ENCODE measurements around the gene VAMP2.
A peak's percentile ranks its signal among the peaks of the same experiment; 100 is the strongest.

Gene VAMP2

DNA sequence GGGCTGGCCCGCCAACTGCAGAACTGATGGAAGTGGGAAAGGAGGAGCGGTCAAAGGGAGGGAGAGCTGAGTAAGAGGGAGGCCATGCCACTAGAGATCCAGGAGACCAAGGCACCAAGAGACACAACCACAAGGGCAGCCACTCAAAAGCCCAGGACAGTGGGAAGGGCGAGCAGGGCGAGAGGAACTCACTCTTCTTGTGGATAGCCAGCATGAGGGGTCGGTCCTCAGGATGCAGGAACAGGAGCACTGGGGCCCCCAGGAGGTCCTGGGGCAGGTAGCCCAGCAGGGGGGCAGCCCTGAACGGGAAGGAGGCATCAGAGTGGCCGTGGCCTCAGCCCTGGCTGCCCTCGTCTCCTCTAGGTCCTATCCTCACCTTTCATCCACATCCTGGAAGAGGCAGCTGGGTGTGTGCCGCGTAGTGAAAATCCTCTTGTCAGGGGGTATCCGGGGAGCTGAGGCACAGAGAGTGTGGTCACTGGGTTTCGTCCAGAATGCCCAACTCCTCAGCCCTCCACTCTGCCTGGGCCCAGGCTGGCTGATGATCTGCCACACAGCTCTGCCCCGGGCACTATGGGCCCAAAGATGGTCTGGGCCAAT is 14.8 kb downstream of the VAMP2 start:
- ATAC-seq (replicated peaks) = no peak
- Mint-ChIP-seq H3K4me3 (peak overlapping the region in 1 of 2 donors; percentile 74), H3K36me3 (ENCODE audit: insufficient read depth) (no peaks in the 10 kb centered on the region), H3K4me1 (ENCODE audit: low read depth in 2 of 2) (peaks cover 19 to 52% of the 10 kb centered on the region in 2 donors), H3K27me3 (no peaks in the 10 kb centered on the region), H3K9me3 (no peaks in the 10 kb centered on the region), H3K27ac (peak overlapping the region in 1 of 2 donors; percentile 79)
- DNase-seq = no peak

DNA sequence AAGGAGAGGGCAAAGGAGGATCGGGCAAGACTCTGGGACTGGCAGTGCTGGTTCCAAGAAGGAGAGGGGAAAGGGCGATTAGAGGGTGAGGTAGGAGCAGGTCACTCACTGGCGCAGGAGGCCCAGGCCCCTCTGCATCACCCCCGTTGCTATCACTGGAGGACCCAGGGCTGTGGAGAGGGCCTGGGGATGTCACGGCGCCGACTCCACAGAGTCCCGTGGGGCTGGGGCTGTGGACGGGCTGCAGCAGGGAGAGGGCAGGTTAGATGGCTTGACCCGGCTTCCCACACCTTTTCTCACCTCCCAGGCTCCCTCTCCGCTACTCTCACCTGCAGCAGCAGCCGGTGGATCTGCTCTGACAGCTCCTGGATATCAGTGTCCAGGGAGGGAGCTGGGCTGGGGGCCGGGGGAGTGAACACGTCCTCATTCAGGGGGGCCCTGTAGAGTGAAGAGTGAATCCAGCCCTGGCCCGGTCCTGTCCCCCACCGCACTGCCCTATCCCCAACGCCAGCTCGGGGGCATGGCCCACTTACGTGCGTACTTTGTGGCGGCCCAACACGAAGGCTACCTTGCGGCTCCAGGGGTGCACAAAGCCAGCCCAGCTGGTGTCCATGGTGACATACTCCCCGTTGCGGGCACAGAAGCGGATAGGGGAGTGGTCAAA is 15.5 kb downstream of the VAMP2 start:
- peak overlapping the region in 1 of 2 donors; percentile 84 for H3K27ac Mint-ChIP-seq
- no peaks in the 10 kb centered on the region for H3K27me3 Mint-ChIP-seq
- peaks cover 19 to 46% of the 10 kb centered on the region in 2 donors for H3K4me1 Mint-ChIP-seq (ENCODE audit: low read depth in 2 of 2)
- no peaks in the 10 kb centered on the region for H3K9me3 Mint-ChIP-seq
- ATAC-seq (replicated peaks) (no peak), DNase-seq (no peak)
- no peaks in the 10 kb centered on the region for H3K36me3 Mint-ChIP-seq (ENCODE audit: insufficient read depth)
- peak overlapping the region in 1 of 2 donors; percentile 74 for H3K4me3 Mint-ChIP-seq

DNA sequence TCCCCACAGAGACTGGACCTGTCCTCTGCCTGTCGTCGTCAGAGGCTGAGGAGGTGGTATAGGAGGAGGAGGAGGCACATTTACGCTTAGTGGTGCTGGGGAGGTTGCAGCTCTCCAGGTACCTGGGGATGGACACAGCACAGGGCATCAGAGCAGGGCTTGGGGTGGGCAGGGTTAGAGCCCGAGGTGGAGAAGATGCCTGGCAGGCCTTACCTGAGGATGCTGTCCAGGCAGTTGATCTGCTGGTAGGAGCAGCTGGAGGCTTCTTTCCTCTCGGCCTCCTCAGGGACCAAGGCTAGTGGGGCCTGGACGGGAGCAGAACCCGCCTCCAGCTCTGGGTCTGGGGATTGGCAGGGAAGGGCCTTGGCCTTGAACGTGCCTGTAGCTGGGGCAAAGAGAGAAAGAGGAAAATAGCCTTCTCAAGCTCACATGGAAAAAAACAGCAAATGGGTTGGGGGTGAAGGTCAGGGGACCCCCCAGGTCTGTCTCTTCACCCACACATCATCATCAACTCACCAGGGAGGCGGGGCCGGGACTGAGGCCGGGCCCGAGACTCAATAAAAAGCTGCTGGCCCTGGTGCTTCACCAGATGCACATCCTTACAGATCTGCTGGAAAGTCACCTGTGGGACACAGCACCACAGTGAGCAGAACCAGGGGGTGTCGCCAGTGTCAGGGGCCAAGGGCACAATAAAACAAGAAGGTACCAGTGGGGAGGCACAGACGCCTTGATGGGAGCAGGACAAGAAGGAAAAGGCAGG is 16.2 kb downstream of the VAMP2 start:
- ATAC-seq (replicated peaks) (no peak), DNase-seq (peak in 1 of 3 experiments; percentile 9)
- H3K27me3 Mint-ChIP-seq = no peaks in the 10 kb centered on the region
- no peaks in the 10 kb centered on the region for H3K9me3 Mint-ChIP-seq
- H3K4me3 Mint-ChIP-seq = peak overlapping the region in 1 of 2 donors; percentile 74
- H3K27ac Mint-ChIP-seq = peak overlapping the region in 1 of 2 donors; percentile 84
- no peaks in the 10 kb centered on the region for H3K36me3 Mint-ChIP-seq (ENCODE audit: insufficient read depth)
- H3K4me1 Mint-ChIP-seq (ENCODE audit: low read depth in 2 of 2) = peaks cover 14 to 42% of the 10 kb centered on the region in 2 donors

DNA sequence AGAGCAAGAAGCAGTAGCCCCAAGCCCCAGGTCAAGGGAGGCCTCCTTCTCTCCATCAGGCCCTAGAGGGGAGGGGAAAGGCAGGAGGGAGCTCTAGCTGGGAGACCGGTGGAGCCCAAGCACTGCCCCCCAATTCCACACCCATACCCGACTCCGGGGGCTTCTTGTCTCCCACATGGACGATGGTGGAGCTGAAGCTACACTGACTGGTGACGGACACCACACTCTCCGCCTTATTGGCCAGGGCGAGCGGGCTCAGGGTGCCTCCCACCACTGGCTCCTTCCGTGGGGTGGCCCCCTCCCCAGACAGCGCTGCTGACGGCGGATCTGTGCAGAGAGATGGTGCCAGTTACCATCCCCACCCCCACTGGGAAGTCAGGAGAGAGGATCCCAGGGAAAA is 16.9 kb downstream of the VAMP2 start:
- H3K9me3 Mint-ChIP-seq = no peaks in the 10 kb centered on the region
- no peak for ATAC-seq (replicated peaks)
- no peaks in the 10 kb centered on the region for H3K27me3 Mint-ChIP-seq
- peaks cover 10 to 35% of the 10 kb centered on the region in 2 donors for H3K4me1 Mint-ChIP-seq (ENCODE audit: low read depth in 2 of 2)
- H3K36me3 Mint-ChIP-seq (ENCODE audit: insufficient read depth) = no peaks in the 10 kb centered on the region
- peak overlapping the region in 1 of 2 donors; percentile 84 for H3K27ac Mint-ChIP-seq
- peak in 1 of 3 experiments; percentile 6 for DNase-seq
- peak overlapping the region in 1 of 2 donors; percentile 74 for H3K4me3 Mint-ChIP-seq

GRCh38 chr17:8144401-8145231 is 18.1 kb downstream of the VAMP2 start:
- Mint-ChIP-seq H3K9me3 (no peaks in the 10 kb centered on the region), H3K4me3 (peak overlapping the region in 1 of 2 donors; percentile 74), H3K36me3 (ENCODE audit: insufficient read depth) (no peaks in the 10 kb centered on the region), H3K27me3 (no peaks in the 10 kb centered on the region), H3K27ac (peak overlapping the region in 1 of 2 donors; percentile 80), H3K4me1 (ENCODE audit: low read depth in 2 of 2) (peaks cover 6 to 28% of the 10 kb centered on the region in 2 donors)
- ATAC-seq (replicated peaks) (peak; percentile 6), DNase-seq (peak in 2 of 3 experiments; percentile 16 to 23)

DNA sequence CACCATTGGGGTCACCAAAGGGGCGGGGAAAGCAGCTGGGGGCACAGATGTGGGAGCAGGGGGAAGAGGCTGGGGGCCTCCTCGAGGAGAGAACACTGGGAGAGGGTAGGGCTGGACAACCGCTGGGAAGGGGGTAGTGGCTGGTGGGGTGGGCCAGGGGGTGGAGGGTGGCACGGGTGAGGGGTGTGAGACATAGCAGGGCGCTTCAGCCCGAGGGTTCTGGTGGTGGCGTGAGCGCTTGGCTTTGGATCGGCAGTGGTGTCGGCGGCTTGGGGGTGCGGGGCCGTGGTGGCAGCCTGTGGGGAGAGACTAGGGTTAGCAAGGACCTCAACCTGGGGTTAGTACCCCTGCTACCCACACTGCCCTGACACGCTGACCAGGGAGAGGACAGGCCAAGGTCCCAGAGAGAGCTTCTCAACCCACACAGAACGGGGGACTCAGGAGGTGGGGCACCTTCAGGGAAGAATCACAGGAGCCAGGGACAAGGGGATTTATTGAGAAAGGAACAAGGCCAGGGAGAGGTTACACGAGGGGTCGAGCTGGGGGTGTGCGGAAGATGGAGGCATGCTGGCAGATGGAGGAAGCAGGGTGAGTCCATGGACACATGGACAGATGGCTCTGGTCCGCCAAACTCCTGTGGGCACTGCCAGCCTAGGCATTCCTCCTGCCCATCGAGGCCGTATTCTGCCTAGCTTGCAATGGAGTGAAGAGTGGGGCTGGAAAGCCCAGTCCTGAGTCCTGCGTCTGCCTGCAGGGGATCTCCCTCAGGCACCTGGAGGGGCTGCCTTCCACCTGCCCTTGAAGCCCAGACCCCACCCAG is 19.0 kb downstream of the VAMP2 start:
- Mint-ChIP-seq H3K4me1 (ENCODE audit: low read depth in 2 of 2) (peaks cover 6 to 23% of the 10 kb centered on the region in 2 donors), H3K4me3 (peak overlapping the region; percentile 41 to 64), H3K27me3 (no peaks in the 10 kb centered on the region), H3K9me3 (no peaks in the 10 kb centered on the region), H3K27ac (peak overlapping the region in 1 of 2 donors; percentile 80), H3K36me3 (ENCODE audit: insufficient read depth) (no peaks in the 10 kb centered on the region)
- DNase-seq (peak in 2 of 3 experiments; percentile 28 to 30), ATAC-seq (replicated peaks) (peak; percentile 1)

- H3K27ac Mint-ChIP-seq = peak overlapping the region in 1 of 2 donors; percentile 80
- ATAC-seq (replicated peaks) (no peak), DNase-seq (peak in 1 of 3 experiments; percentile 19)
- H3K4me1 Mint-ChIP-seq (ENCODE audit: low read depth in 2 of 2) = peaks cover 6 to 20% of the 10 kb centered on the region in 2 donors
- peak overlapping the region; percentile 41 to 64 for H3K4me3 Mint-ChIP-seq
- H3K9me3 Mint-ChIP-seq = no peaks in the 10 kb centered on the region
- no peaks in the 10 kb centered on the region for H3K36me3 Mint-ChIP-seq (ENCODE audit: insufficient read depth)
- no peaks in the 10 kb centered on the region for H3K27me3 Mint-ChIP-seq
Measured at GRCh38 chr17:8142887-8143580, 19.7 kb downstream of the VAMP2 start.

- H3K9me3 Mint-ChIP-seq = no peaks in the 10 kb centered on the region
- peak overlapping the region in 1 of 2 donors; percentile 69 for H3K27ac Mint-ChIP-seq
- no peaks in the 10 kb centered on the region for H3K36me3 Mint-ChIP-seq (ENCODE audit: insufficient read depth)
- DNase-seq (peak in 2 of 3 experiments; percentile 14 to 15), ATAC-seq (replicated peaks) (no peak)
- H3K27me3 Mint-ChIP-seq = no peaks in the 10 kb centered on the region
- peak overlapping the region in 1 of 2 donors; percentile 64 for H3K4me3 Mint-ChIP-seq
- peaks cover 6 to 16% of the 10 kb centered on the region in 2 donors for H3K4me1 Mint-ChIP-seq (ENCODE audit: low read depth in 2 of 2)
Measured at GRCh38 chr17:8142158-8142886, 20.4 kb downstream of the VAMP2 start.

- no peak for DNase-seq
- ATAC-seq (replicated peaks) = no peak
- Mint-ChIP-seq H3K4me1 (ENCODE audit: low read depth in 2 of 2) (peaks cover 3 to 13% of the 10 kb centered on the region in 2 donors), H3K4me3 (peak overlapping the region in 1 of 2 donors; percentile 64), H3K27ac (peak overlapping the region in 1 of 2 donors; percentile 69), H3K36me3 (ENCODE audit: insufficient read depth) (no peaks in the 10 kb centered on the region), H3K27me3 (no peaks in the 10 kb centered on the region), H3K9me3 (no peaks in the 10 kb centered on the region)
Measured at GRCh38 chr17:8141741-8142140, 21.0 kb downstream of the VAMP2 start.

- ATAC-seq (replicated peaks) (no peak), DNase-seq (peak in 1 of 3 experiments; percentile 2)
- Mint-ChIP-seq H3K27ac (peak overlapping the region in 1 of 2 donors; percentile 69), H3K9me3 (no peaks in the 10 kb centered on the region), H3K36me3 (ENCODE audit: insufficient read depth) (no peaks in the 10 kb centered on the region), H3K4me1 (ENCODE audit: low read depth in 2 of 2) (peaks cover 0 to 10% of the 10 kb centered on the region in 2 donors), H3K4me3 (no peak overlapping the region), H3K27me3 (no peaks in the 10 kb centered on the region)
Measured at GRCh38 chr17:8141045-8141444, 21.7 kb downstream of the VAMP2 start.

Data from effector memory CD8-positive, alpha-beta T cell (primary cell).